Mesendoderm (in vitro differentiated cells): ENCODE data around the gene HCRTR1.
A peak's percentile ranks its signal among the peaks of the same experiment; 100 is the strongest.

Experiments
- DNase-seq: peaks from one replicate; pipeline ENCODE4 v3.0.0; 2013
- H2AK5ac ChIP-seq: 2 replicates; pipeline ENCODE4 v1.6.1; 2013; ENCODE audit warnings: low read length, inconsistent platforms
- H2BK120ac ChIP-seq: 2 replicates; pipeline ENCODE4 v1.6.1; 2013; ENCODE audit warnings: low read depth, mild to moderate bottlenecking, low read length, moderate library complexity, mixed read lengths
- H2BK15ac ChIP-seq: replicated peaks from 2 replicates; pipeline ENCODE4 v1.6.1; 2013; ENCODE audit warnings: low read depth, mild to moderate bottlenecking, moderate library complexity
- H2BK5ac ChIP-seq: 2 replicates; pipeline ENCODE4 v1.6.1; 2013; ENCODE audit warnings: low read length, inconsistent platforms
- H3K18ac ChIP-seq: 2 replicates; pipeline ENCODE4 v1.6.1; 2013; ENCODE audit warnings: mild to moderate bottlenecking, low read length, mixed read lengths
- H3K23ac ChIP-seq: one replicate; pipeline ENCODE4 v1.6.1; 2013; ENCODE audit warnings: low read length
- H3K27ac ChIP-seq: 2 replicates; pipeline ENCODE4 v1.5.1; 2013; ENCODE audit warnings: low read depth, mild to moderate bottlenecking, inconsistent platforms, low read length, moderate library complexity
- H3K27me3 ChIP-seq: 2 replicates; pipeline ENCODE4 v1.6.1; 2013; ENCODE audit warnings: low read length, control low read depth, mild to moderate bottlenecking, inconsistent platforms; ENCODE audit not compliant: insufficient read depth, poor library complexity
- H3K36me3 ChIP-seq: 2 replicates; pipeline ENCODE4 v1.6.1; 2013; ENCODE audit warnings: low read length, inconsistent platforms; ENCODE audit not compliant: control insufficient read depth, insufficient read depth
- H3K4ac ChIP-seq: one replicate; pipeline ENCODE4 v1.6.1; 2013; ENCODE audit warnings: low read depth, mild to moderate bottlenecking, low read length, moderate library complexity
- H3K4me1 ChIP-seq: 2 replicates; pipeline ENCODE4 v1.6.1; 2013; ENCODE audit warnings: low read depth, low read length, inconsistent platforms; ENCODE audit not compliant: control insufficient read depth
- H3K4me2 ChIP-seq: 2 replicates; pipeline ENCODE4 v1.6.1; 2013; ENCODE audit warnings: low read length
- H3K4me3 ChIP-seq: 2 replicates; pipeline ENCODE4 v1.5.1; 2013; ENCODE audit warnings: mild to moderate bottlenecking, low read length
- H3K56ac ChIP-seq: one replicate; pipeline ENCODE4 v1.6.1; 2013; ENCODE audit warnings: low read length
- H3K79me1 ChIP-seq: 2 replicates; pipeline ENCODE4 v1.6.1; 2013; ENCODE audit warnings: low read length, inconsistent platforms
- H3K79me2 ChIP-seq: 2 replicates; pipeline ENCODE4 v1.6.1; 2013; ENCODE audit warnings: mild to moderate bottlenecking, low read length; ENCODE audit not compliant: control insufficient read depth, insufficient read depth
- H3K9ac ChIP-seq: 2 replicates; pipeline ENCODE4 v1.6.1; 2013; ENCODE audit warnings: low read length, inconsistent platforms
- H4K5ac ChIP-seq: one replicate; pipeline ENCODE4 v1.6.1; 2013; ENCODE audit warnings: low read length
- H4K8ac ChIP-seq: one replicate; pipeline ENCODE4 v1.6.1; 2013; ENCODE audit warnings: low read depth, mild to moderate bottlenecking, control low read depth, low read length, moderate library complexity
- WGBS: extraction: QIAGEN DNeasy Blood & Tissue Kit; methylation state at CpG from one replicate; pipeline ENCODE4 v1.1.7; 2013; ENCODE audit warnings: low lambda C conversion rate, missing lambda C conversion rate; ENCODE audit not compliant: insufficient coverage; ENCODE audit errors: extremely low coverage; 5-methylcytosine and 5-hydroxymethylcytosine counted together

Gene HCRTR1

DNA sequence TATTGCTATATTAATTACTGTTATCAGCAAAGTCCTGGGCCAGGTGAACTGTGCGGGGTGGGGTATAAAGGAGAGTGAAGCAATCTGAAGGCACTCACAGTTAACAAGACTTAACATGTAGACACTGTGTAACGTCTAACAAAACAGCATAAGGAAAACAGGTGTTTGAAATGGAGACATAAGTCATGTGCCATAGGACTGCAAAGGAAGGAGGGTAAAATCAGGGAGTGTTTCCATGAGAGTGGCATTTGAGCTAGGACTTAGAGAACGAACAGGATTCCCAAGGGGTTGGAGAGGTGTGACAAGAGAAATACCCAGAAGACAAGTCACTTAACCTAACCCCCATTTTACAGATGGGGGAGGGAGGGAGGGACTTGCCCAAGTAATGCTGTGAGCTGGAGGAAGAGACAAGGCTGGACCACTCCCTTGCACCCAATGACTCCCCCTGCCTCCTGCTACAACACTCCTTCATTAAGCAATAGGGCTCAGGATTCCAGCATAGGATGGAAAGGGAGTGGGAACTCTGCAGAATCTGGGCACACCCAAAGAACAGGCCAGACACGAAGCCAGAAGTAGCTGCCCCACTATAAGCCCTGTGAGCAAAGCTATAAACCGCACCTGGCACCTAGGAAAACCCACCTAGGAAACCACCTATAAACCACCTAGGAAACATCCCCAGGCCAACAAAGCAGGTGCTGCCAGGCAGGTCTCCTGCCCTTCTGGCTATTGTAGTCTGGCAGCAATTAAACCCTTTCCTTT, 20.6 kb downstream of the HCRTR1 start:
- Histone ChIP-seq H3K79me1 (peaks cover 14% of the 10 kb centered on the region), H3K27ac (no peak overlapping the region), H3K79me2 (peaks cover 9% of the 10 kb centered on the region), H3K9ac (no peak overlapping the region), H3K23ac (no peak overlapping the region), H3K4me1 (no peaks in the 10 kb centered on the region), H4K8ac (no peak overlapping the region), H2BK5ac (no peak overlapping the region), H3K4me3 (no peak overlapping the region), H3K36me3 (no peaks in the 10 kb centered on the region), H2AK5ac (no peak overlapping the region), H3K4me2 (no peak overlapping the region), H3K18ac (no peak overlapping the region), H2BK120ac (no peak overlapping the region), H3K56ac (no peak overlapping the region), H2BK15ac (no peak overlapping the region), H3K4ac (no peak overlapping the region), H3K27me3 (no peaks in the 10 kb centered on the region), H4K5ac (no peak overlapping the region)
- no CpG with 5 or more reads among the region's 5 CpGs for WGBS
- DNase-seq = no peak

- Histone ChIP-seq H3K27me3 (no peaks in the 10 kb centered on the region), H2BK5ac (no peak overlapping the region), H3K4me3 (no peak overlapping the region), H3K27ac (no peak overlapping the region), H3K4ac (no peak overlapping the region), H3K4me1 (peaks cover 3% of the 10 kb centered on the region), H3K36me3 (no peaks in the 10 kb centered on the region), H2BK120ac (no peak overlapping the region), H4K8ac (no peak overlapping the region), H3K9ac (no peak overlapping the region), H2AK5ac (no peak overlapping the region), H3K4me2 (no peak overlapping the region), H3K18ac (no peak overlapping the region), H3K23ac (no peak overlapping the region), H2BK15ac (no peak overlapping the region), H3K79me2 (peaks cover 18% of the 10 kb centered on the region), H3K79me1 (peaks cover 21% of the 10 kb centered on the region), H3K56ac (no peak overlapping the region), H4K5ac (no peak overlapping the region)
- WGBS = no CpG with 5 or more reads among the region's 5 CpGs
- DNase-seq = no peak
Measured at GRCh38 chr1:31639543-31639942, 22.1 kb downstream of the HCRTR1 start.

DNA sequence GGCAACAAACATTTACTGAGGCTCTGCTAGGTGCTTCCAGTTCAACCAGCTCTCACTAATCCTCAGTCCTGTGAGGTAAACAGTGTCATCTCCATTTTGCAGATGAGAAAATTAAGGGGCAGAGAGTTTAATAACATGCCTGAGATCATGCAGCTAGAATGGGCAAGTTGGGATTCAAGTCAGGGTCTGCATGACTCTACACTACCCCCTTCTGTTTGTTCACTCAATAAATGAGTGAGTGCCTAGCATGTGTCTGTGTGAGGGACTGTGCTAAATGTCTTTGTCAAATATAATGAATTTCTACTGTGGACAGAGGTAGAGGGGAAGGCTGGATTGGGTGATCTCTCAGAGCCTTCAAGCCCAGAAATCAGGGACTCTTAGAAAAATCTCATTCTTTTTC, 22.7 kb downstream of the HCRTR1 start:
- Histone ChIP-seq H3K36me3 (no peaks in the 10 kb centered on the region), H3K9ac (no peak overlapping the region), H3K4me2 (no peak overlapping the region), H2AK5ac (no peak overlapping the region), H2BK5ac (no peak overlapping the region), H3K23ac (no peak overlapping the region), H3K27ac (no peak overlapping the region), H3K4me3 (no peak overlapping the region), H3K4ac (no peak overlapping the region), H3K79me2 (peaks cover 18% of the 10 kb centered on the region), H4K8ac (no peak overlapping the region), H2BK120ac (no peak overlapping the region), H3K27me3 (no peaks in the 10 kb centered on the region), H2BK15ac (no peak overlapping the region), H3K56ac (no peak overlapping the region), H4K5ac (no peak overlapping the region), H3K18ac (no peak overlapping the region), H3K4me1 (peaks cover 3% of the 10 kb centered on the region), H3K79me1 (peaks cover 21% of the 10 kb centered on the region)
- DNase-seq = no peak

DNA sequence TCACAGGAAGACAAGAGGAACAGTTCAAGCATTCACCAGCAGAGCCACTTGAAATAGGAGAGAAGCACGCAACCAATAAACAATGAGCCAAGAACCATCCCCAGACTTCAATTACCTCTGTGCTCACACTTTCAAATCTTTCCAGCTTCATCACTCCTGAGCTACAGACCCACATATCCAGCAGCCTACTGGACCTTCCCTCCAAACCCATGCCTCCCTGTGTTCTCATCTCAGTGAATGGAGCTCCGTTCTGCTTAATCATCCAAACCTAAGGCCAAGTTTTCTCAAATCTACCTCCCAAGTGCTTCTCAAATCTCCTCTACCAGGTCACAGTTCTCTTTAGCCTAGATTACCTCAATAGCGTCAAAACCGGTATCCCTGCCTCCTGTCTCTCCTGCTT, 23.5 kb downstream of the HCRTR1 start:
- Histone ChIP-seq H2BK120ac (no peak overlapping the region), H2BK15ac (no peak overlapping the region), H3K4me1 (peaks cover 7% of the 10 kb centered on the region), H4K5ac (no peak overlapping the region), H3K23ac (no peak overlapping the region), H3K27me3 (no peaks in the 10 kb centered on the region), H3K79me2 (peaks cover 18% of the 10 kb centered on the region), H3K36me3 (no peaks in the 10 kb centered on the region), H2AK5ac (no peak overlapping the region), H3K18ac (no peak overlapping the region), H3K4ac (no peak overlapping the region), H3K27ac (no peak overlapping the region), H3K4me3 (no peak overlapping the region), H3K4me2 (no peak overlapping the region), H4K8ac (no peak overlapping the region), H3K9ac (peak overlapping the region; percentile 5), H3K56ac (peak overlapping the region; percentile 4), H3K79me1 (peaks cover 19% of the 10 kb centered on the region), H2BK5ac (no peak overlapping the region)
- DNase-seq = peak; percentile 35
- no CpG with 5 or more reads among the region's 4 CpGs for WGBS

DNA sequence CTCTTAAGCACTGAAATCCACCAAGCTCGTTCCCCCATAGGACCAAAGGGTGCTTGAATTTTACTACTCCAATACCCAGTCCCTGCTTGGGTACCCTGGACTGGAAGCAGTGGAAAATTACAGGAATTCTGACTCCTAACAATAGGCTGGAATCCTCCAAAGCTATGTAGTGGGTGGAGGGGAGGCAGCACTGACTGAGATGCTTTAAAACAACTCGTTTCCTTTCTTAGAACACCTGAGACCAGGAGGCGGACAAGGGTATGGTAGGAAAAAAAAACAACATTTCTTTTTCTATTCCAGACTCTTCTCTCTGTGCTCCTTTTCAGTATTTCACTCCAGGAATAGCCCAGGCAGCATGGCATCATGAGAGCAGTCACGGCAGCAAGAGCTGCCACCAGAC, 24.9 kb downstream of the HCRTR1 start:
- Histone ChIP-seq H3K79me2 (peaks cover 16% of the 10 kb centered on the region), H2AK5ac (no peak overlapping the region), H3K36me3 (no peaks in the 10 kb centered on the region), H3K4me2 (no peak overlapping the region), H4K5ac (no peak overlapping the region), H3K56ac (peak overlapping the region; percentile 30), H3K18ac (no peak overlapping the region), H2BK120ac (no peak overlapping the region), H4K8ac (no peak overlapping the region), H3K9ac (peak overlapping the region; percentile 24), H3K4ac (no peak overlapping the region), H3K27me3 (no peaks in the 10 kb centered on the region), H3K4me3 (no peak overlapping the region), H2BK15ac (no peak overlapping the region), H3K79me1 (peaks cover 18% of the 10 kb centered on the region), H2BK5ac (no peak overlapping the region), H3K23ac (no peak overlapping the region), H3K27ac (peak overlapping the region; percentile 36), H3K4me1 (peaks cover 7% of the 10 kb centered on the region)
- peak; percentile 72 for DNase-seq
- no CpG with 5 or more reads among the region's 4 CpGs for WGBS

DNA sequence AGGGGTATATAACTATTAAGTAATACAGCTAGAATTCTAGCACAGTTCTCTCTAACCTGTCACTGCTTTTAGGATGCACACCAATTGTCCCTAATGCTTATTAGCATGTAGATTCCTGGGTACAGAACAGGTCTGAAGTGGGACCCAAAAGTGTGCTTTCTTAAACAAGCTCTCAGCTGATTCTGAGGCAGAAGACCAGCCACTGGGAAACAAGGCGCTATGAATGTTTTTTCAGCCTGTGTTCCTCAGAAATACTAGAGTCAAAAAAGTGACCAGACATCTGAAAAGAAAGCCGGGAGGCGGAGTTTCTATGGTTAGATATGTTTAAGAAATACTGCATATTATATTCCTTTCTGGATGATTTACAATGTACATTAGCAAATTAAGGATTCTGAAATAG, 25.4 kb downstream of the HCRTR1 start:
- no peak overlapping the region for H2BK120ac ChIP-seq
- H3K36me3 ChIP-seq = no peaks in the 10 kb centered on the region
- no peak overlapping the region for H3K56ac ChIP-seq
- peaks cover 14% of the 10 kb centered on the region for H3K79me2 ChIP-seq
- no peak overlapping the region for H3K27ac ChIP-seq
- no peak overlapping the region for H4K8ac ChIP-seq
- no peak overlapping the region for H3K4me3 ChIP-seq
- no peak overlapping the region for H2BK5ac ChIP-seq
- no CpG with 5 or more reads among the region's 3 CpGs for WGBS
- H3K4ac ChIP-seq = no peak overlapping the region
- H3K18ac ChIP-seq = no peak overlapping the region
- H3K4me1 ChIP-seq = peaks cover 7% of the 10 kb centered on the region
- no peak overlapping the region for H2BK15ac ChIP-seq
- no peaks in the 10 kb centered on the region for H3K27me3 ChIP-seq
- no peak overlapping the region for H2AK5ac ChIP-seq
- DNase-seq = no peak
- H3K4me2 ChIP-seq = no peak overlapping the region
- H3K79me1 ChIP-seq = peaks cover 16% of the 10 kb centered on the region
- no peak overlapping the region for H3K23ac ChIP-seq
- no peak overlapping the region for H4K5ac ChIP-seq
- no peak overlapping the region for H3K9ac ChIP-seq
